ENCODE measurements around the gene PAWR. TPM values are rescaled to one million over a fixed set of nuclear protein-coding genes. Genes with fewer than 3 reads are reported as not detected.
A peak's percentile ranks its signal among the peaks of the same experiment; 100 is the strongest.

PAWR gene
- total RNA-seq, 1 experiment from 2014 or later: 106 TPM

DNA sequence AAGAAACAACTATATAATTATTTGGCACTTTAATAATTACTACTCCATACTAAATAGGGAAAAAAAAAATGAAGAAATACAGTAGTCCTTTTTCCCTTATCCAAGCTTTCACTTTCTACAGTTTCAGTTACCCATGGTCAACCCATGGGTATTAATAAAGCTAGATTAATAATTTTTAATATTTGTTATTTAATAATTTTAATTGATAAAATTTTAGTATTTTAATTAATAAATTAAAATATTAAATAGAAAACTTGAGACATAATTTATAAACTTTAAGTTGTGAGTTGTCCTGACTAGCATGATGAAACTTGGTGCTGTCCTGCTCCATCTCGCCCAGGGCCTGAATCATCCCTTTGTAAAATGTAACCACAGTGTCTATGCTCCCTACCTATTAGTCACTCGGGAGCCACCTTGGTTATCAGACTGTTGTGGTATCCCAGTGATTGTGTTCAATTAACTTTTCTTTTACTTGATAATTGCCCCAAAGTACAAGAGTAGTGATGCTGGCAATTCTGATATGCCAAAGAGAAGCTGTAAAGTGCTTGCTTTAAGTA, 71.8 kb downstream of the PAWR start:
- Histone ChIP-seq H3K9me2 (ENCODE audit: insufficient read depth) (no peaks in the 10 kb centered on the region), H3K4me1 (ENCODE audit: control insufficient read depth in 1 of 2, insufficient read depth in 2 of 2, low read length in 2 of 2) (no peaks in the 10 kb centered on the region), H3K36me3 (ENCODE audit: control insufficient read depth in 1 of 2, insufficient read depth in 2 of 2, low read length in 2 of 2) (peaks cover 5 to 16% of the 10 kb centered on the region in 2 experiments; a peak in 2 of 4 replicates), H3K9me3 (ENCODE audit: control insufficient read depth in 1 of 2, insufficient read depth in 1 of 2, low read depth in 1 of 2, low read length in 2 of 2) (no peaks in the 10 kb centered on the region), H2AFZ (ENCODE audit: low read depth, low read length, poor library complexity, severe bottlenecking) (no peak overlapping the region), H3K79me2 (ENCODE audit: insufficient read depth, low read length) (peaks cover 45% of the 10 kb centered on the region), H4K20me1 (ENCODE audit: insufficient read depth) (0 out of 2 replicates have a peak, but pooled peaks cover 8% of the 10 kb centered on the region), H3K27me3 (ENCODE audit: insufficient read depth, low read length) (no peaks in the 10 kb centered on the region), H3K4me2 (ENCODE audit: low read length) (no peak overlapping the region), H3K27ac (ENCODE audit: low read depth, low read length) (no peak overlapping the region), H3K4me3 (replicated peaks in 1 of 2; ENCODE audit: low read depth in 1 of 2, low read length in 2 of 2) (no peak overlapping the region), H3K9ac (ENCODE audit: low read length) (no peak overlapping the region)
- DNase-seq (ENCODE audit: low read depth, low spot score) (no peak), ATAC-seq (no peak)
- POLR2A ChIA-PET: no interaction called here
- intact Hi-C loops (cut with micrococcal nuclease): no loop called here
- RAD21 ChIA-PET (ENCODE audit: low non-redundant PET in 1 of 2, low total read pairs in 2 of 2, uncharacterized antibody in 2 of 2, unreplicated experiment in 2 of 2): no interaction called here
- no TSS peak for BruUV-seq (replicated peaks)
- TF ChIP-seq CTCF (IDR thresholded peaks at IDR 0.05 in 2 of 3, conservative IDR thresholded peaks at IDR 0.05 in 1 of 3; ENCODE audit: borderline replicate concordance in 1 of 3, insufficient read depth in 1 of 3, low read depth in 2 of 3, low read length in 2 of 3) (no peak), JUND (IDR thresholded peaks at IDR 0.05) (no peak), POLR2A (IDR thresholded peaks at IDR 0.05; ENCODE audit: borderline replicate concordance, extremely low read depth, insufficient read depth, insufficient read length) (no peak), RAD21 (IDR thresholded peaks at IDR 0.05; ENCODE audit: low read depth) (no peak), MAX (IDR thresholded peaks at IDR 0.05) (no peak)
- CTCF ChIA-PET: no interaction called here

DNA sequence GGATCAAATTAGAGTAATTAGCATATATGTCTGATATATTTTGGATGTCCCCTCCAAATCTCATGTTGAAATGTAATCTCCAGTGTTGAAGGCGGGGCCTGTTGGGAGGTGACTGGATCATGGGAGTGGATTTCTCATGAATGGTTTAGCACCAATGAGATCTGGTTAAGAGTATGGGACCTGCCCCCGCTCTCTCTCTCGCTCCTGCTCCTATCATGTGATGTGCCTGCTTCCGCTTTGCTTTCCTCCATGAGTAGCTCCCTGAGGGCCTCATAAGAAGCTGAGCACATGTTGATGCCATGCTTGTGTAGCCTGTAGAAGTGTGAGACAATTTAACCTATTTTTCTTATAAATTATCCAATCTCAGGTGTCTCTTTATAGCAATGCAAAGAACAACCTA, 73.1 kb downstream of the PAWR start:
- POLR2A ChIA-PET: no interaction called here
- H3K9me3 ChIP-seq (ENCODE audit: control insufficient read depth in 1 of 2, insufficient read depth in 1 of 2, low read depth in 1 of 2, low read length in 2 of 2): no peaks in the 10 kb centered on the region
- CTCF ChIA-PET: no interaction called here
- no peak overlapping the region for H3K4me3 ChIP-seq (replicated peaks in 1 of 2; ENCODE audit: low read depth in 1 of 2, low read length in 2 of 2)
- no peaks in the 10 kb centered on the region for H3K4me1 ChIP-seq (ENCODE audit: control insufficient read depth in 1 of 2, insufficient read depth in 2 of 2, low read length in 2 of 2)
- H3K9me2 ChIP-seq (ENCODE audit: insufficient read depth): no peaks in the 10 kb centered on the region
- 0 out of 2 replicates have a peak, but pooled peaks cover 4% of the 10 kb centered on the region for H4K20me1 ChIP-seq (ENCODE audit: insufficient read depth)
- no TSS peak for BruUV-seq (replicated peaks)
- no peak overlapping the region for H3K27ac ChIP-seq (ENCODE audit: low read depth, low read length)
- peaks cover 39% of the 10 kb centered on the region for H3K79me2 ChIP-seq (ENCODE audit: insufficient read depth, low read length)
- peak; percentile 36; the same call in 1 of the 2 replicates for ATAC-seq
- intact Hi-C loops (cut with micrococcal nuclease): no loop called here
- no peak for DNase-seq (ENCODE audit: low read depth, low spot score)
- no peak overlapping the region for H3K9ac ChIP-seq (ENCODE audit: low read length)
- H2AFZ ChIP-seq (ENCODE audit: low read depth, low read length, poor library complexity, severe bottlenecking): no peak overlapping the region
- no peaks in the 10 kb centered on the region for H3K27me3 ChIP-seq (ENCODE audit: insufficient read depth, low read length)
- RAD21 ChIA-PET (ENCODE audit: low non-redundant PET in 1 of 2, low total read pairs in 2 of 2, uncharacterized antibody in 2 of 2, unreplicated experiment in 2 of 2): no interaction called here
- peaks cover 5 to 16% of the 10 kb centered on the region in 2 experiments; a peak in 2 of 4 replicates for H3K36me3 ChIP-seq (ENCODE audit: control insufficient read depth in 1 of 2, insufficient read depth in 2 of 2, low read length in 2 of 2)
- no peak overlapping the region for H3K4me2 ChIP-seq (ENCODE audit: low read length)
- no peak for TF ChIP-seq JUND (IDR thresholded peaks at IDR 0.05)
- TF ChIP-seq MAX (IDR thresholded peaks at IDR 0.05): no peak
- no peak for TF ChIP-seq POLR2A (IDR thresholded peaks at IDR 0.05; ENCODE audit: borderline replicate concordance, extremely low read depth, insufficient read depth, insufficient read length)
- no peak for TF ChIP-seq EZH2phosphoT487 (IDR thresholded peaks at IDR 0.05; ENCODE audit: borderline replicate concordance)
- no peak for TF ChIP-seq ELF1 (IDR thresholded peaks at IDR 0.05; ENCODE audit: borderline replicate concordance, low read depth)
- no peak for TF ChIP-seq YY1 (IDR thresholded peaks at IDR 0.05; ENCODE audit: extremely low read depth, insufficient replicate concordance, low read depth, low read length)
- TF ChIP-seq EZH2 (IDR thresholded peaks at IDR 0.05): no peak
- TF ChIP-seq ZBTB33 (IDR thresholded peaks at IDR 0.05; ENCODE audit: extremely low read depth, insufficient replicate concordance, low read length): no peak
- no peak for TF ChIP-seq SRF (IDR thresholded peaks at IDR 0.05; ENCODE audit: low read depth)
- no peak for TF ChIP-seq SIN3A (IDR thresholded peaks at IDR 0.05; ENCODE audit: low read depth)
- TF ChIP-seq POLR2AphosphoS5 (IDR thresholded peaks at IDR 0.05; ENCODE audit: low read depth, low read length): no peak
- TF ChIP-seq ZFX (IDR thresholded peaks at IDR 0.05): no peak
- no peak for TF ChIP-seq CBX3 (IDR thresholded peaks at IDR 0.05; ENCODE audit: low read depth)
- TF ChIP-seq SP1 (IDR thresholded peaks at IDR 0.05; ENCODE audit: low read depth): no peak
- no peak for TF ChIP-seq RAD21 (IDR thresholded peaks at IDR 0.05; ENCODE audit: low read depth)
